Liver (tissue), 9 donors: ENCODE data around the gene OSCP1. TPM values are rescaled to one million over a fixed set of nuclear protein-coding genes. Genes with fewer than 3 reads are reported as not detected.

ENCODE experiments used
- DNase-seq: peaks from one replicate; pipeline ENCODE4 v3.0.0-alpha.2; 2017; ENCODE audit warnings: low spot score
- H3K27ac ChIP-seq, 2 donors: one replicate each; pipeline ENCODE4 v1.7.0; 2013; ENCODE audit warnings: inconsistent platforms in 2 of 2, low read length in 2 of 2, control low read depth in 1 of 2, low read depth in 1 of 2, mild to moderate bottlenecking in 1 of 2
- H3K27me3 ChIP-seq, 4 donors: one replicate each; pipeline versions ENCODE4 v1.6.1 to v1.7.0; 2013; ENCODE audit warnings: low read length in 3 of 4, inconsistent platforms in 1 of 4, mild to moderate bottlenecking in 1 of 4, moderate library complexity in 1 of 4; ENCODE audit not compliant: control insufficient read depth in 4 of 4, insufficient read depth in 4 of 4
- H3K36me3 ChIP-seq, 4 donors: one replicate each; pipeline versions ENCODE4 v1.6.1 to v1.7.0; 2013; ENCODE audit warnings: low read length in 3 of 4, mild to moderate bottlenecking in 3 of 4, low read depth in 1 of 4, moderate library complexity in 1 of 4; ENCODE audit not compliant: control insufficient read depth in 4 of 4, insufficient read depth in 3 of 4
- H3K4me1 ChIP-seq, 4 donors: one replicate each; pipeline versions ENCODE4 v1.6.1 to v1.7.0; 2013; ENCODE audit warnings: low read length in 3 of 4, mild to moderate bottlenecking in 3 of 4, moderate library complexity in 1 of 4; ENCODE audit not compliant: control insufficient read depth in 4 of 4, insufficient read depth in 4 of 4
- H3K4me3 ChIP-seq, 3 donors: one replicate each; pipeline versions ENCODE4 v1.6.1 to v1.7.0; 2013; ENCODE audit warnings: low read length in 3 of 3, control low read depth in 1 of 3, low read depth in 1 of 3, mild to moderate bottlenecking in 1 of 3
- H3K9ac ChIP-seq, 2 donors: one replicate each; pipeline ENCODE4 v1.7.0; 2013; ENCODE audit warnings: low read length in 2 of 2, mild to moderate bottlenecking in 2 of 2, moderate library complexity in 2 of 2, control low read depth in 1 of 2, low read depth in 1 of 2
- H3K9me3 ChIP-seq, 4 donors: one replicate each; pipeline versions ENCODE4 v1.6.1 to v1.7.0; 2013; ENCODE audit warnings: low read length in 3 of 4; ENCODE audit not compliant: control insufficient read depth in 4 of 4
- CTCF ChIP-seq: fragments of 150-350 bp; IDR thresholded peaks from 2 replicates; pipeline ENCODE4 v1.5.1; 2017; ENCODE audit warnings: improper control_type of control experiment, low read depth, low read length; ENCODE audit not compliant: missing input control
- EGR1 ChIP-seq, 2 donors: IDR thresholded peaks; 2 replicates each; pipeline ENCODE4 v1.6.1; 2016 to 2018; ENCODE audit warnings: antibody characterized with exemption in 2 of 2, low read depth in 2 of 2
- FOXA1 ChIP-seq: IDR thresholded peaks from 2 replicates; pipeline ENCODE4 v1.6.1; 2016; ENCODE audit warnings: antibody characterized with exemption
- FOXA2 ChIP-seq: IDR thresholded peaks from 2 replicates; pipeline ENCODE4 v1.6.1; 2016; ENCODE audit warnings: antibody characterized with exemption
- GABPA ChIP-seq, 2 donors: IDR thresholded peaks in 1 of 2; conservative IDR thresholded peaks in 1 of 2; 2 replicates each; pipeline ENCODE4 v1.6.1; 2016; ENCODE audit warnings: antibody characterized with exemption in 2 of 2, mild to moderate bottlenecking in 1 of 2, moderate library complexity in 1 of 2
- HNF4A ChIP-seq, 2 donors: conservative IDR thresholded peaks; 2 replicates each; pipeline ENCODE4 v1.6.1; 2016; ENCODE audit warnings: antibody characterized with exemption in 2 of 2, mild to moderate bottlenecking in 2 of 2
- HNF4G ChIP-seq: IDR thresholded peaks from 2 replicates; pipeline ENCODE4 v1.6.1; 2016; ENCODE audit warnings: antibody characterized with exemption
- JUND ChIP-seq, 2 donors: IDR thresholded peaks; 2 replicates each; pipeline ENCODE4 v1.6.1; 2016; ENCODE audit warnings: antibody characterized with exemption in 2 of 2
- NR2F2 ChIP-seq: IDR thresholded peaks from 2 replicates; pipeline ENCODE4 v1.6.1; 2016; ENCODE audit warnings: antibody characterized with exemption
- RAD21 ChIP-seq, 2 donors: IDR thresholded peaks; 2 replicates each; pipeline ENCODE4 v1.6.1; 2016; ENCODE audit warnings: antibody characterized with exemption in 2 of 2, mild to moderate bottlenecking in 2 of 2
- REST ChIP-seq: IDR thresholded peaks from 2 replicates; pipeline ENCODE4 v1.6.1; 2016; ENCODE audit warnings: antibody characterized with exemption, mild to moderate bottlenecking
- RXRA ChIP-seq, 2 donors: IDR thresholded peaks; 2 replicates each; pipeline ENCODE4 v1.6.1; 2017 to 2018; ENCODE audit warnings: antibody characterized with exemption in 2 of 2, mild to moderate bottlenecking in 1 of 2
- SP1 ChIP-seq: IDR thresholded peaks from 2 replicates; pipeline ENCODE4 v1.6.1; 2018; ENCODE audit warnings: antibody characterized with exemption, mild to moderate bottlenecking
- TAF1 ChIP-seq: conservative IDR thresholded peaks from 2 replicates; pipeline ENCODE4 v1.6.1; 2016; ENCODE audit warnings: antibody characterized with exemption, mild to moderate bottlenecking
- WGBS: extraction: QIAGEN DNeasy Blood & Tissue Kit; methylation state at CpG from one replicate; pipeline ENCODE4 v1.1.7; 2013; 5-methylcytosine and 5-hydroxymethylcytosine counted together
- polyA plus RNA-seq, 2 donors: library from polyadenylated mRNA; stranded (reverse) in 1 of 2; unstranded in 1 of 2; fragments of 200-250 nt in 1 of 2; fragments of >200 nt in 1 of 2; fragmentation: Nextera tagmentation in 1 of 2; extraction: Ambion mirVana in 1 of 2; gene quantifications; one replicate each; pipeline versions ENCODE4 v1.2.1 to v1.2.3, GENCODE V29; 2013 to 2015
- total RNA-seq, 2 donors: library from RNA; depleted of rRNA; stranded (reverse); fragments of >200 nt; gene quantifications; one replicate each; pipeline ENCODE4 v1.2.3, GENCODE V29; 2014
- TF ChIP-seq, protein P1 (sequence below): IDR thresholded peaks from 2 replicates; pipeline ENCODE4 v1.6.1; 2016; ENCODE audit warnings: antibody characterized with exemption
- TF ChIP-seq, protein P2 (sequence below): IDR thresholded peaks from 2 replicates; pipeline ENCODE4 v1.6.1; 2016; ENCODE audit warnings: antibody characterized with exemption
- TF ChIP-seq, protein P3 (sequence below): IDR thresholded peaks from 2 replicates; pipeline ENCODE4 v1.6.1; 2016; ENCODE audit warnings: antibody characterized with exemption
- donor health status: healthy.
- donor health status: healthy.
- donor health status: healthy.
- donor health status: healthy.
- donor health status: healthy.

Gene OSCP1
- total and polyA plus RNA-seq, 4 donors = 1.1 to 1.7 (median 1.5) TPM

GRCh38 chr1:36497207-36497606 lies 47.0 kb upstream of the OSCP1 start:
- no peak for DNase-seq
- no peak overlapping the region for H3K9ac ChIP-seq
- H3K27ac ChIP-seq = no peak overlapping the region
- WGBS = 87% methylated on average over 2 of the region's 2 CpGs
- H3K4me3 ChIP-seq = no peak overlapping the region
- no peaks in the 10 kb centered on the region for H3K27me3 ChIP-seq
- H3K36me3 ChIP-seq = no peaks in the 10 kb centered on the region
- TF ChIP-seq, protein P1, sequence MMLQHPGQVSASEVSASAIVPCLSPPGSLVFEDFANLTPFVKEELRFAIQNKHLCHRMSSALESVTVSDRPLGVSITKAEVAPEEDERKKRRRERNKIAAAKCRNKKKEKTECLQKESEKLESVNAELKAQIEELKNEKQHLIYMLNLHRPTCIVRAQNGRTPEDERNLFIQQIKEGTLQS = no peak
- TF ChIP-seq RXRA (IDR thresholded peaks at IDR 0.05) (no peak), RAD21 (IDR thresholded peaks at IDR 0.05) (no peak), FOXA1 (no peak), NR2F2 (no peak), TAF1 (no peak), CTCF (no peak), EGR1 (IDR thresholded peaks at IDR 0.05; ENCODE audit: low read depth in 2 of 2) (no peak), SP1 (no peak), JUND (IDR thresholded peaks at IDR 0.05) (no peak), REST (no peak)
- TF ChIP-seq, protein P2, sequence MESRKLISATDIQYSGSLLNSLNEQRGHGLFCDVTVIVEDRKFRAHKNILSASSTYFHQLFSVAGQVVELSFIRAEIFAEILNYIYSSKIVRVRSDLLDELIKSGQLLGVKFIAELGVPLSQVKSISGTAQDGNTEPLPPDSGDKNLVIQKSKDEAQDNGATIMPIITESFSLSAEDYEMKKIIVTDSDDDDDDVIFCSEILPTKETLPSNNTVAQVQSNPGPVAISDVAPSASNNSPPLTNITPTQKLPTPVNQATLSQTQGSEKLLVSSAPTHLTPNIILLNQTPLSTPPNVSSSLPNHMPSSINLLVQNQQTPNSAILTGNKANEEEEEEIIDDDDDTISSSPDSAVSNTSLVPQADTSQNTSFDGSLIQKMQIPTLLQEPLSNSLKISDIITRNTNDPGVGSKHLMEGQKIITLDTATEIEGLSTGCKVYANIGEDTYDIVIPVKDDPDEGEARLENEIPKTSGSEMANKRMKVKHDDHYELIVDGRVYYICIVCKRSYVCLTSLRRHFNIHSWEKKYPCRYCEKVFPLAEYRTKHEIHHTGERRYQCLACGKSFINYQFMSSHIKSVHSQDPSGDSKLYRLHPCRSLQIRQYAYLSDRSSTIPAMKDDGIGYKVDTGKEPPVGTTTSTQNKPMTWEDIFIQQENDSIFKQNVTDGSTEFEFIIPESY = no peak
- TF ChIP-seq, protein P3, sequence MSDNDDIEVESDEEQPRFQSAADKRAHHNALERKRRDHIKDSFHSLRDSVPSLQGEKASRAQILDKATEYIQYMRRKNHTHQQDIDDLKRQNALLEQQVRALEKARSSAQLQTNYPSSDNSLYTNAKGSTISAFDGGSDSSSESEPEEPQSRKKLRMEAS = no peak
- no peaks in the 10 kb centered on the region for H3K4me1 ChIP-seq
- no peaks in the 10 kb centered on the region for H3K9me3 ChIP-seq

- no peak for DNase-seq
- no peak for TF ChIP-seq EGR1 (IDR thresholded peaks at IDR 0.05; ENCODE audit: low read depth in 2 of 2)
- no peak for TF ChIP-seq RXRA (IDR thresholded peaks at IDR 0.05)
- no peak for TF ChIP-seq CTCF
- no peak for TF ChIP-seq RAD21 (IDR thresholded peaks at IDR 0.05)
- TF ChIP-seq, protein P2 = no peak
- TF ChIP-seq, protein P3 = no peak
- TF ChIP-seq FOXA1 = no peak
- no peak for TF ChIP-seq GABPA (IDR thresholded peaks at IDR 0.05 in 1 of 2, conservative IDR thresholded peaks at IDR 0.05 in 1 of 2)
- TF ChIP-seq FOXA2 = no peak
- no peak for TF ChIP-seq HNF4G
- no peak for TF ChIP-seq HNF4A (conservative IDR thresholded peaks at IDR 0.05)
Observed at GRCh38 chr1:36494971-36495370, 44.7 kb upstream of the OSCP1 start.

More at GRCh38 chr1:36494971-36495370, 44.7 kb upstream of the OSCP1 start:
- H3K4me3 ChIP-seq = no peak overlapping the region
- H3K36me3 ChIP-seq = no peaks in the 10 kb centered on the region
- no peaks in the 10 kb centered on the region for H3K9me3 ChIP-seq
- WGBS = 91% methylated on average over 5 of the region's 5 CpGs
- H3K9ac ChIP-seq = no peak overlapping the region
- H3K4me1 ChIP-seq = no peaks in the 10 kb centered on the region
- no peak overlapping the region for H3K27ac ChIP-seq
- no peaks in the 10 kb centered on the region for H3K27me3 ChIP-seq
